GM21528 (cell line): ENCODE results near the gene MLLT10.
A peak's percentile ranks its signal among the peaks of the same experiment; 100 is the strongest.
"Not testable (repeated sequence)": the region's sequence is repeated elsewhere in the genome, so short reads cannot be mapped to it uniquely, and the experiment has no call there.

ENCODE experiments used
- ATAC-seq: cut with Tn5 transposase; IDR thresholded peaks from one replicate; pipeline ENCODE4 v1.9.1; 2021; ENCODE audit warnings: mild to moderate bottlenecking, moderate library complexity; ENCODE audit not compliant: unreplicated experiment, low FRiP score

MLLT10 gene

GRCh38 chr10:21558984-21559383, 25.0 kb downstream of the MLLT10 start:
- not testable (repeated sequence) for ATAC-seq

GRCh38 chr10:21570761-21571521, 36.9 kb downstream of the MLLT10 start:
- ATAC-seq: no peak

GRCh38 chr10:21572578-21572977, 38.5 kb downstream of the MLLT10 start:
- no peak for ATAC-seq

- not testable (repeated sequence) for ATAC-seq
These were observed 40.5 kb downstream of the MLLT10 start for GRCh38 chr10:21574514-21574913.

- ATAC-seq: no peak
These were observed 45.3 kb downstream of the MLLT10 start for GRCh38 chr10:21579291-21579690.

GRCh38 chr10:21581421-21581834, 47.4 kb downstream of the MLLT10 start:
- ATAC-seq: peak; percentile 74

- no peak for ATAC-seq
These were observed 51.0 kb downstream of the MLLT10 start for GRCh38 chr10:21584834-21585530.

GRCh38 chr10:21587391-21587790, 53.4 kb downstream of the MLLT10 start:
- no peak for ATAC-seq

GRCh38 chr10:21588159-21588558, 54.1 kb downstream of the MLLT10 start:
- not testable (repeated sequence) for ATAC-seq

GRCh38 chr10:21593986-21594385, 60.0 kb downstream of the MLLT10 start:
- no peak for ATAC-seq

GRCh38 chr10:21599582-21599981, 65.5 kb downstream of the MLLT10 start:
- no peak for ATAC-seq

GRCh38 chr10:21600804-21601433, 66.9 kb downstream of the MLLT10 start:
- ATAC-seq: no peak

- ATAC-seq: no peak
These were observed 68.3 kb downstream of the MLLT10 start for GRCh38 chr10:21602313-21602712.

GRCh38 chr10:21603721-21604120, 69.7 kb downstream of the MLLT10 start:
- ATAC-seq: no peak

GRCh38 chr10:21604651-21605050, 70.6 kb downstream of the MLLT10 start:
- ATAC-seq: no peak

- no peak for ATAC-seq
These were observed 73.9 kb downstream of the MLLT10 start for GRCh38 chr10:21607907-21608306.

GRCh38 chr10:21614000-21614399, 80.0 kb downstream of the MLLT10 start:
- ATAC-seq: no peak

- ATAC-seq: no peak
These were observed 83.2 kb downstream of the MLLT10 start for GRCh38 chr10:21617267-21617666.

- no peak for ATAC-seq
These were observed 89.3 kb downstream of the MLLT10 start for GRCh38 chr10:21623291-21623690.

- not testable (repeated sequence) for ATAC-seq
These were observed 90.4 kb downstream of the MLLT10 start for GRCh38 chr10:21624421-21624820.

- ATAC-seq: no peak
These were observed 90.9 kb downstream of the MLLT10 start for GRCh38 chr10:21624951-21625350.
